ENCODE results near the gene VSIG10L. TPM values are rescaled to one million over a fixed set of nuclear protein-coding genes. Genes with fewer than 3 reads are reported as not detected.

VSIG10L gene
- total RNA-seq, 1 donor from 2014 or later = 3.5 TPM

DNA sequence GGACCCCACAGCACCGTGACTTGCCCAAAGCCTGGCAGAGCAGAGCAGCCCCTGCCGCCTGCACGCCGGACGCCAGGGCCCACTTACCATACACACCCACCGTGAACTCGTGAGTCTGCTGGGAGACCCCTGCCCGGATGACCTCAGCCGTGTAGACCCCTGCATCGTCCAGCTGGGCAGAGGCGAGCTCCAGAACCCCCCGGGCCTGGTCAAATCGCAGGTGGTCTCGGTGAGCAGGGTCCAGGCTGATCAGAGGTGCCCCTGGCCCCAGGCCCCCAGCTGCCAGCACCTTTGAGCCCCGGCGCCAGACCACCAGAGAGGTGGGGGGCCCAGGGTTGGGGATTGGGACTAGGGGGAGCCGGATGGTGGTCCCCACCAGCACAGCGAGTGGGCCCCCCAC lies 873 bp downstream of the VSIG10L start:
- Mint-ChIP-seq H3K9me3 (ENCODE audit: unreplicated experiment) (no peaks in the 10 kb centered on the region), H3K27ac (ENCODE audit: unreplicated experiment) (peak overlapping the region; percentile 59), H3K4me1 (ENCODE audit: unreplicated experiment) (peaks cover 9% of the 10 kb centered on the region), H3K36me3 (ENCODE audit: unreplicated experiment) (peaks cover 4% of the 10 kb centered on the region), H3K27me3 (ENCODE audit: unreplicated experiment) (no peaks in the 10 kb centered on the region), H3K4me3 (ENCODE audit: unreplicated experiment) (peak overlapping the region; percentile 66)
- TF ChIP-seq, protein P1, sequence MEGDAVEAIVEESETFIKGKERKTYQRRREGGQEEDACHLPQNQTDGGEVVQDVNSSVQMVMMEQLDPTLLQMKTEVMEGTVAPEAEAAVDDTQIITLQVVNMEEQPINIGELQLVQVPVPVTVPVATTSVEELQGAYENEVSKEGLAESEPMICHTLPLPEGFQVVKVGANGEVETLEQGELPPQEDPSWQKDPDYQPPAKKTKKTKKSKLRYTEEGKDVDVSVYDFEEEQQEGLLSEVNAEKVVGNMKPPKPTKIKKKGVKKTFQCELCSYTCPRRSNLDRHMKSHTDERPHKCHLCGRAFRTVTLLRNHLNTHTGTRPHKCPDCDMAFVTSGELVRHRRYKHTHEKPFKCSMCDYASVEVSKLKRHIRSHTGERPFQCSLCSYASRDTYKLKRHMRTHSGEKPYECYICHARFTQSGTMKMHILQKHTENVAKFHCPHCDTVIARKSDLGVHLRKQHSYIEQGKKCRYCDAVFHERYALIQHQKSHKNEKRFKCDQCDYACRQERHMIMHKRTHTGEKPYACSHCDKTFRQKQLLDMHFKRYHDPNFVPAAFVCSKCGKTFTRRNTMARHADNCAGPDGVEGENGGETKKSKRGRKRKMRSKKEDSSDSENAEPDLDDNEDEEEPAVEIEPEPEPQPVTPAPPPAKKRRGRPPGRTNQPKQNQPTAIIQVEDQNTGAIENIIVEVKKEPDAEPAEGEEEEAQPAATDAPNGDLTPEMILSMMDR (IDR thresholded peaks at IDR 0.05) = no peak
- no peak for DNase-seq (ENCODE audit: extremely low spot score, unreplicated experiment)

DNA sequence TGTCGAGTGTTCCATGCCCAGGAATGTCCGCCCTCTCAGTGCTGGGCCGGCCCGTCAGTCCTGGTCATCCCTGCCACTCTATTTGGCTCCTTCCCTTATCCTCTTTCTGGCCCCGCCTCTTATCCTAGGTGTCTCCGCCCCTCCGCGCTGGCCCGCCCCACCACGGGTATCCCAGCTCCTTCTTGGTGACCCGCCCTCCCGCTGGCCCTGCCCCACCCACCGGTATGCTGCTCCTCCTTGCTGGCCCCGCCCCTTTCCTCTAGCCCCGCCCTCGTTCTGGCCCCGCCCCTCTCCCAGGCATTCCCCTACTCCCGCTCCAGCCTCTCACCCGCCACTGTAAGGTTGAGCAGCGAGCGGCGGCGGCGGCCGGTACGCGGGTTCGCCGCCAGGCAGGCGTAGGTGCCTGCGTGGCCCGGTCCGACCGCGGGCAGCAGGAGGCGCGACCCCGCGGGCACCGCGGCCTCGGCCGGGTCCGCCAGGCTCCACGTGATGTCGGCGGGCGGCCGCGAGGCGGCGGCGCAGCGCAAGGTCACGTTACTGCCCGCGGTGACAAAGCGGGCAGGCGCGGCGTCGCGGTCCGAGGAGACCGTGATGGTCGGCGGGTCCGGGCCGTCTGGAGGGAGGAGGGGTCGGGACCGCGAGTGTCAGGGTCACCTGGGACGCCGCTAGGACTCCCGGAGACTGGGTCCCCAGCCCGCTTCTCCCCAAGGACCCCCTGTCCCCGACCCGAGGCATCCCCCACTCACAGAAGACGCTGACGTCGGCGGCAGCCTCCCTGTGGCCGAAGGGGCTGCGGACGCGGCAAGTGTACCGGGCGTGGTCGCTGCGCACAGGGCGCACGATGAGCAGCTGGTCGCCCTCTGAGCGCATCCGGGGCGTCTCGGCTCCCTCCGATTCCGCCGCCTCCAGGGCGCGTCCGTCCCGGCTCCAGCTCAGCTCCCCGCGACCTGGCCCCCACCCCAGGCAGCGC lies 2.0 kb downstream of the VSIG10L start:
- peak overlapping the region; percentile 89 for H3K27ac Mint-ChIP-seq (ENCODE audit: unreplicated experiment)
- TF ChIP-seq, protein P1 (IDR thresholded peaks at IDR 0.05) = peak; percentile 22
- peak overlapping the region; percentile 87 for H3K4me3 Mint-ChIP-seq (ENCODE audit: unreplicated experiment)
- H3K4me1 Mint-ChIP-seq (ENCODE audit: unreplicated experiment) = peaks cover 9% of the 10 kb centered on the region
- H3K9me3 Mint-ChIP-seq (ENCODE audit: unreplicated experiment) = no peaks in the 10 kb centered on the region
- DNase-seq (ENCODE audit: extremely low spot score, unreplicated experiment) = peak; percentile 99
- no peaks in the 10 kb centered on the region for H3K27me3 Mint-ChIP-seq (ENCODE audit: unreplicated experiment)
- H3K36me3 Mint-ChIP-seq (ENCODE audit: unreplicated experiment) = peaks cover 4% of the 10 kb centered on the region

DNA sequence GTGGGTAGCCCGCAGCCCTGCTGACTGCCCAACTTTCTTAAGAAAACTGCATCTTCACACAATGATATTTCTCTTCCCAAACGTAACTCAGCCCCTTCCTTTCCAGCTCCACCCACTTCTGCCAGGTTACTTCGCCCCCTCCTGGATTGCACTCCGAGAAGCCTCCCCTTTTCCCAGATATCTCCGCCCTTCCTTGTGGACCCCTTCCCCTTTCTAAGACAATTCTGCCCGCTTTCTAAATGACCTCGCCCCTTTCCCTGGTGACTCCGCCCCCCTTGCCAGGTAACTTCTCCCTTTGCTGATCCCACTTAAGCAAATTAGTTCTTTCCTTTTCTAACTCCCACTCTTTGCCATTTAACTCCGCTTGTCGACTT lies 2.6 kb downstream of the VSIG10L start:
- peak overlapping the region; percentile 87 for H3K4me3 Mint-ChIP-seq (ENCODE audit: unreplicated experiment)
- no peak for DNase-seq (ENCODE audit: extremely low spot score, unreplicated experiment)
- H3K27me3 Mint-ChIP-seq (ENCODE audit: unreplicated experiment) = no peaks in the 10 kb centered on the region
- H3K27ac Mint-ChIP-seq (ENCODE audit: unreplicated experiment) = peak overlapping the region; percentile 89
- H3K4me1 Mint-ChIP-seq (ENCODE audit: unreplicated experiment) = peaks cover 9% of the 10 kb centered on the region
- no peaks in the 10 kb centered on the region for H3K36me3 Mint-ChIP-seq (ENCODE audit: unreplicated experiment)
- TF ChIP-seq, protein P1 (IDR thresholded peaks at IDR 0.05) = no peak
- no peaks in the 10 kb centered on the region for H3K9me3 Mint-ChIP-seq (ENCODE audit: unreplicated experiment)

GRCh38 chr19:51338563-51339312 lies 3.2 kb downstream of the VSIG10L start:
- no peaks in the 10 kb centered on the region for H3K36me3 Mint-ChIP-seq (ENCODE audit: unreplicated experiment)
- no peaks in the 10 kb centered on the region for H3K27me3 Mint-ChIP-seq (ENCODE audit: unreplicated experiment)
- H3K4me1 Mint-ChIP-seq (ENCODE audit: unreplicated experiment) = peaks cover 9% of the 10 kb centered on the region
- H3K4me3 Mint-ChIP-seq (ENCODE audit: unreplicated experiment) = peak overlapping the region; percentile 87
- peak overlapping the region; percentile 89 for H3K27ac Mint-ChIP-seq (ENCODE audit: unreplicated experiment)
- DNase-seq (ENCODE audit: extremely low spot score, unreplicated experiment) = peak; percentile 92
- H3K9me3 Mint-ChIP-seq (ENCODE audit: unreplicated experiment) = no peaks in the 10 kb centered on the region
- TF ChIP-seq, protein P1 (IDR thresholded peaks at IDR 0.05) = peak; percentile 92
